Stimulated activated memory B cell treated with anti-CD40 and anti-IgM and Interleukin-4, amounts not matched to agents 10 μg/mL and 1 μg/mL and 100 μg/mL, for 72 hours (primary cell): Measurements from ENCODE around the gene CTNND1.

Experiments used
- ATAC-seq: fragments of 150-1000 bp; cut with Tn5 transposase; 2 replicates; pipeline ENCODE4 v1.10.0; 2021
- H3K27ac Mint-ChIP-seq: one replicate; pipeline ENCODE4 v1.8.0; 2022; ENCODE audit warnings: mild to moderate bottlenecking, mixed read lengths
- H3K27me3 Mint-ChIP-seq: one replicate; pipeline ENCODE4 v1.8.0; 2022; ENCODE audit warnings: mixed read lengths
- H3K36me3 Mint-ChIP-seq: one replicate; pipeline ENCODE4 v1.8.0; 2022; ENCODE audit warnings: mixed read lengths
- H3K4me1 Mint-ChIP-seq: one replicate; pipeline ENCODE4 v1.8.0; 2022; ENCODE audit warnings: mixed read lengths
- H3K4me3 Mint-ChIP-seq: one replicate; pipeline ENCODE4 v1.8.0; 2022; ENCODE audit warnings: mild to moderate bottlenecking, moderate library complexity, mixed read lengths
- H3K9me3 Mint-ChIP-seq: one replicate; pipeline ENCODE4 v1.8.0; 2022; ENCODE audit warnings: mixed read lengths

CTNND1 gene

GRCh38 chr11:57842873-57843272 is 81.3 kb downstream of the CTNND1 start:
- Mint-ChIP-seq H3K4me3 (no peak overlapping the region), H3K4me1 (no peaks in the 10 kb centered on the region), H3K36me3 (no peaks in the 10 kb centered on the region), H3K27me3 (peaks cover 10% of the 10 kb centered on the region), H3K9me3 (no peaks in the 10 kb centered on the region), H3K27ac (no peak overlapping the region)
- no peak for ATAC-seq

- no peak overlapping the region for H3K4me3 Mint-ChIP-seq
- H3K36me3 Mint-ChIP-seq, result no peaks in the 10 kb centered on the region
- H3K27ac Mint-ChIP-seq, result no peak overlapping the region
- peaks cover 24% of the 10 kb centered on the region for H3K27me3 Mint-ChIP-seq
- no peaks in the 10 kb centered on the region for H3K9me3 Mint-ChIP-seq
- ATAC-seq, result no peak
- H3K4me1 Mint-ChIP-seq, result no peaks in the 10 kb centered on the region
These were observed 106.4 kb downstream of the CTNND1 start for GRCh38 chr11:57867966-57868365.

GRCh38 chr11:57868491-57868890 is 106.9 kb downstream of the CTNND1 start:
- H3K27me3 Mint-ChIP-seq, result peaks cover 29% of the 10 kb centered on the region
- no peaks in the 10 kb centered on the region for H3K9me3 Mint-ChIP-seq
- no peak overlapping the region for H3K27ac Mint-ChIP-seq
- no peaks in the 10 kb centered on the region for H3K36me3 Mint-ChIP-seq
- H3K4me1 Mint-ChIP-seq, result no peaks in the 10 kb centered on the region
- ATAC-seq, result no peak
- H3K4me3 Mint-ChIP-seq, result no peak overlapping the region
